IMR-90 (cell line): ENCODE results near the gene CCNQ.
"Not testable (repeated sequence)": the region's sequence is repeated elsewhere in the genome, so short reads cannot be mapped to it uniquely, and the experiment has no call there.

Experiments
- MXI1 ChIP-seq: IDR thresholded peaks from 2 replicates; pipeline ENCODE4 v1.6.1; 2012; ENCODE audit warnings: low read depth, mild to moderate bottlenecking, low read length, moderate library complexity, borderline replicate concordance
- RAD21 ChIP-seq: IDR thresholded peaks from 2 replicates; pipeline ENCODE4 v1.6.1; 2012; ENCODE audit warnings: low read length, improper control_type of control experiment

GRCh38 chrX:153604666-153605380 is 5.9 kb upstream of the CCNQ start:
- not testable (repeated sequence) for TF ChIP-seq RAD21, MXI1
